Uterus (tissue), 4 donors: ENCODE results near the gene CHCHD3. TPM values are rescaled to one million over a fixed set of nuclear protein-coding genes. Genes with fewer than 3 reads are reported as not detected.

Experiments
- DNase-seq, 2 donors: peaks; one replicate each; pipeline ENCODE4 v3.0.0-alpha.2; 2019 to 2020
- H3K27ac ChIP-seq, 2 donors: fragments of 200-600 bp; sonication (generic); 1 replicate in 1 of 2; 2 replicates in 1 of 2; pipeline ENCODE4 v1.5.1; 2016 to 2018
- H3K27me3 ChIP-seq, 2 donors: fragments of 200-600 bp; sonication (generic); one replicate each; pipeline ENCODE4 v1.5.1; 2018 to 2019; ENCODE audit warnings: control low read depth in 1 of 2
- H3K36me3 ChIP-seq, 2 donors: fragments of 200-600 bp; sonication (generic); one replicate each; pipeline ENCODE4 v1.5.1; 2019; ENCODE audit warnings: control low read depth in 1 of 2
- H3K4me1 ChIP-seq, 2 donors: fragments of 200-600 bp; sonication (generic); one replicate each; pipeline ENCODE4 v1.5.1; 2018 to 2019; ENCODE audit warnings: control low read depth in 1 of 2
- H3K4me3 ChIP-seq, 2 donors: fragments of 200-600 bp; sonication (generic); 1 replicate in 1 of 2; 2 replicates in 1 of 2; pipeline ENCODE4 v1.5.1; 2018 to 2019; ENCODE audit warnings: mild to moderate bottlenecking in 1 of 2
- H3K9me3 ChIP-seq, 2 donors: fragments of 200-600 bp; sonication (generic); one replicate each; pipeline ENCODE4 v1.5.1; 2019; ENCODE audit warnings: control low read depth in 1 of 2
- CTCF ChIP-seq, 4 experiments: fragments of 200-600 bp in 2 of 4; fragments of 450-650 bp in 2 of 4; sonication (generic) in 2 of 4; IDR thresholded peaks; one replicate each; pipeline ENCODE4 v1.5.1; 2016 to 2019; ENCODE audit warnings: antibody characterized with exemption in 4 of 4, mild to moderate bottlenecking in 2 of 4, moderate library complexity in 1 of 4
- POLR2A ChIP-seq, 2 donors: fragments of 450-650 bp; IDR thresholded peaks; one replicate each; pipeline ENCODE4 v1.6.1; 2016; ENCODE audit warnings: antibody characterized with exemption in 2 of 2, mild to moderate bottlenecking in 1 of 2, moderate library complexity in 1 of 2
- intact Hi-C: fragments of 100-400 bp; cut with DNase I; formaldehyde crosslinking; loops from one replicate; pipeline ENCODE4 v1.15.1; 2023; ENCODE audit warnings: low total_unique reads
- total RNA-seq, 4 donors: library from RNA; depleted of rRNA in 3 of 4; stranded (reverse); fragments of >200 nt in 3 of 4; gene quantifications; one replicate each; pipeline versions ENCODE4 v1.1.0 to v1.2.4, GENCODE V29; 2014 to 2023
- donor health status: DM: yes; HTN: yes; CAD: no.

The CHCHD3 gene
- total RNA-seq, 4 donors from 2014 or later = 43.5 to 61.0 (median 47.6) TPM

DNA sequence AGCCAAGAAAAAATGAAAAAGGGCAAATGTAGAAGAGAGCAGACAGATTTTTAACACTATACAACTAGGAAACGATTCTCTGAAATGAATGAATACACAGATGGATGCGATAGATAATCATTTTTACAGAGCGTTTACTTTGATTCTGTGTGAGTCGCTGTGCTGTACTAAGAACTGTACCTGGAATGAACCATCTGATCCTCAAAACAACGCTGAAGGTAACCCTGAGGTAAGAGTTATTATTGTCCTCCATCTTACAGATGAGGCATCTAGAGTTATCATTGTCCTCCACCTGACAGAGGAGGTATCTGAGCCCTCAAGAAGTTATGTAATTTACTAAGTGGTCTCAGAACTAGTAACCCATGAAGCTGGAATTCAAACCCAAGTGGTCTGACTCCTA, 80.2 kb downstream of the CHCHD3 start:
- intact Hi-C loops = no loop called here
- Histone ChIP-seq H3K27me3 (no peaks in the 10 kb centered on the region), H3K4me1 (peaks cover 0 to 3% of the 10 kb centered on the region in 2 donors), H3K36me3 (no peaks in the 10 kb centered on the region), H3K27ac (no peak overlapping the region), H3K9me3 (no peaks in the 10 kb centered on the region), H3K4me3 (no peak overlapping the region)
- TF ChIP-seq POLR2A (IDR thresholded peaks at IDR 0.05) (no peak), CTCF (IDR thresholded peaks at IDR 0.05) (no peak)
- DNase-seq = no peak

DNA sequence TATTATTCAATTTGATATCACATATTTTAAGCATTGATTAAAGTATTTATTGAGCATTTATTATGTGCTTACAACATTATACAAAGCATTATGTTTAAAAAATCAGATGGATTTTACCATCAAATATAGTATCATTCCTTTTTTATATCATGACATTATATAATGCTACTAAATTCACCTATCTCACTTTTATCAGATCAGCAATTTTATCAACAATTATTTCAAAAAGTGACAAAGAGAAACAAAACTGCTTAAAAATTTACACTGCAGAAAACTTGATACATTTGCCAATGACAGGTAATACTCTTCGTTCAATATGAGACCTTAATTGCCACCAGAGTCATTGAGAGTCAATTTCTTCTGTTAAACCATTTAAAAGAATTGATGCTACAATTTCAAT, 82.0 kb downstream of the CHCHD3 start:
- H3K27ac ChIP-seq = no peak overlapping the region
- no peak for DNase-seq
- no peak overlapping the region for H3K4me3 ChIP-seq
- intact Hi-C loops = no loop called here
- H3K36me3 ChIP-seq = no peaks in the 10 kb centered on the region
- TF ChIP-seq CTCF (IDR thresholded peaks at IDR 0.05) = no peak
- no peak for TF ChIP-seq POLR2A (IDR thresholded peaks at IDR 0.05)
- peaks cover 0 to 3% of the 10 kb centered on the region in 2 donors for H3K4me1 ChIP-seq
- H3K9me3 ChIP-seq = no peaks in the 10 kb centered on the region
- no peaks in the 10 kb centered on the region for H3K27me3 ChIP-seq

GRCh38 chr7:132998763-132999162, 83.1 kb downstream of the CHCHD3 start:
- Histone ChIP-seq H3K36me3 (no peaks in the 10 kb centered on the region), H3K27ac (no peak overlapping the region), H3K27me3 (no peaks in the 10 kb centered on the region), H3K4me3 (no peak overlapping the region), H3K9me3 (no peaks in the 10 kb centered on the region), H3K4me1 (peaks cover 0 to 3% of the 10 kb centered on the region in 2 donors)
- intact Hi-C loops = no loop called here
- TF ChIP-seq CTCF (IDR thresholded peaks at IDR 0.05) (no peak), POLR2A (IDR thresholded peaks at IDR 0.05) (no peak)
- no peak for DNase-seq

DNA sequence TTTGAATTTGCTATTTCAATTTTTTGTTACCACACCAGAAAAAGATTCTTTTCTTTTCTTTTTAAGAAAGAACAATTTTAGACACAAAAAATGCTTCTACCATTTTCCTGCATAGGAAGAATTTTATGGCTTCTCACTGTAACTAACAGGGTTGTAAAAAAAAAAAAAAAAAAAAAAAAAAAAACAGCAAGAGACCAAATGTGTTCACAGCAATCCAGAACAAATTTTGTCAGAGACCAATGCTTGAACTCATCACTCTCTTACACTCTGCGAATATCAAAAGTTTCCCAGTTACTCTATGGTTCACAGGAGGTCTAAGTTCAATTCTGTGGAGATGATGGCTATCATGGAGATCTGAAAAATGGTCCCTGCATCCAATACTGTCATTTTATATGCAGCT, 84.4 kb downstream of the CHCHD3 start:
- intact Hi-C loops = no loop called here

More for the DNA sequence above, 84.4 kb downstream of the CHCHD3 start:
- TF ChIP-seq POLR2A (IDR thresholded peaks at IDR 0.05) = no peak
- no peak for TF ChIP-seq CTCF (IDR thresholded peaks at IDR 0.05)
- H3K36me3 ChIP-seq = no peaks in the 10 kb centered on the region
- H3K4me3 ChIP-seq = no peak overlapping the region
- no peaks in the 10 kb centered on the region for H3K27me3 ChIP-seq
- no peak for DNase-seq
- H3K4me1 ChIP-seq = peaks cover 0 to 3% of the 10 kb centered on the region in 2 donors
- H3K27ac ChIP-seq = no peak overlapping the region
- no peaks in the 10 kb centered on the region for H3K9me3 ChIP-seq
